NCI-H345 treated with DMSO at 0.1 percent for 48 hours (cell line): Measurements from ENCODE around the gene FGF11.

Experiments
- DNase-seq: peaks from one replicate; lab custom pipeline; 2025; ENCODE audit not compliant: unreplicated experiment; lab: John Stamatoyannopoulos, UW

The FGF11 gene

GRCh38 chr17:7439462-7440112, at the start of gene FGF11:
Gene FGF11 (plus strand): TSS chr17:7439512. CDS start chr17:7439621, 109 bp downstream.
- DNase-seq = no peak

GRCh38 chr17:7389924-7390910, 49.1 kb upstream of the FGF11 start:
- DNase-seq = no peak

- no peak for DNase-seq
These were observed 48.0 kb upstream of the FGF11 start for GRCh38 chr17:7391307-7391706.

- DNase-seq = no peak
These were observed 46.4 kb upstream of the FGF11 start for GRCh38 chr17:7392696-7393612.

- peak; percentile 23 for DNase-seq
These were observed 45.5 kb upstream of the FGF11 start for GRCh38 chr17:7393613-7394451.

GRCh38 chr17:7394452-7395191, 44.7 kb upstream of the FGF11 start, which contains the start of gene PLSCR3:
Gene PLSCR3 (minus strand): TSS chr17:7394525. CDS start chr17:7394110, 415 bp downstream.
- peak; percentile 33 for DNase-seq

- no peak for DNase-seq
These were observed 43.2 kb upstream of the FGF11 start for GRCh38 chr17:7396147-7396546.

- no peak for DNase-seq
These were observed 40.7 kb upstream of the FGF11 start for GRCh38 chr17:7398612-7399011.

- peak; percentile 14 for DNase-seq
These were observed 36.1 kb upstream of the FGF11 start for GRCh38 chr17:7403043-7403726.

- DNase-seq = no peak
These were observed 35.7 kb upstream of the FGF11 start for GRCh38 chr17:7403727-7403976.

- peak; percentile 97 for DNase-seq
These were observed 35.2 kb upstream of the FGF11 start, which contains the start of gene TMEM256 for GRCh38 chr17:7403977-7404736. Gene TMEM256 (minus strand): TSS chr17:7404097. CDS start chr17:7404084, 13 bp downstream.

- no peak for DNase-seq
These were observed 34.5 kb upstream of the FGF11 start for GRCh38 chr17:7404737-7405349.

GRCh38 chr17:7405350-7406234, 33.7 kb upstream of the FGF11 start:
- DNase-seq = no peak

- no peak for DNase-seq
These were observed 33.0 kb upstream of the FGF11 start for GRCh38 chr17:7406235-7406825.

GRCh38 chr17:7407082-7407481, 32.2 kb upstream of the FGF11 start:
- no peak for DNase-seq

GRCh38 chr17:7407485-7408251, 31.6 kb upstream of the FGF11 start, which contains the start of gene NLGN2:
Gene NLGN2 (plus strand): TSS chr17:7407845. CDS start chr17:7408256, 411 bp downstream.
- no peak for DNase-seq
